ENCODE measurements around the gene CKS2. TPM values are rescaled to one million over a fixed set of nuclear protein-coding genes. Genes with fewer than 3 reads are reported as not detected.

The CKS2 gene
- total and polyA plus RNA-seq, 2 of the 4 experiments (the other 2 are of a cell fraction): 192 to 261 TPM

DNA sequence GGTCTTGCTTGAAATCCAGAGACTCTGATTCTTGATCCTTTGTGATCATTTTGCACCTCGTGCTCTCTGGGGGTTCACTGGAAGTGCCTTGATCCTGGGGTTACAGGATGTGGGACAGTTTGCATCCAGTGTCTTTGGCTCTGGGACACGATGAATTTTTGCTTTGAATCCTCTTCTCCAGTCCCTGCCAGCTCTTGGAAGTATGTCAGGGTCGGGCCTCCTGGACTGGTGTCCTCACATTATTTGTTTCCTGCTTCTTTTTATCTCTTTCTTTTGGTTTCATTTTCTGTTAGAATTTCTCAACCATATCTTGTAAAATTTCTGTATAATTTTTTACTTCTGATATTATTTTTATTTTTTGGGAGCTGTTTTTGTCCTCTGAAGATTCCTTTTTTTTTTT lies 41.5 kb downstream of the CKS2 start:
- Histone ChIP-seq H4K20me1 (ENCODE audit: insufficient read depth, low read length) (no peaks in the 10 kb centered on the region; the same call in 1 of the 2 replicates), H3K9ac (ENCODE audit: low read depth, low read length) (no peak overlapping the region), H4K8ac (ENCODE audit: low read depth in 2 of 2, low read length in 2 of 2) (no peak overlapping the region), H3K18ac (ENCODE audit: low read depth, low read length) (no peak overlapping the region), H3K79me1 (ENCODE audit: low read depth in 1 of 2, low read length in 2 of 2) (peaks cover 4 to 20% of the 10 kb centered on the region in 2 experiments; a peak in 3 of 4 replicates), H3K23ac (ENCODE audit: low read depth, low read length) (no peak overlapping the region), H4K5ac (ENCODE audit: low read depth, low read length) (no peak overlapping the region), H3K4me3 (ENCODE audit: insufficient read depth, low read depth, low read length) (no peak overlapping the region), H3K4me2 (ENCODE audit: low read depth, low read length) (no peak overlapping the region), H2BK5ac (ENCODE audit: low read depth, low read length, poor library complexity, severe bottlenecking) (no peak overlapping the region), H2BK20ac (ENCODE audit: low read depth, low read length) (no peak overlapping the region), H3K9me1 (ENCODE audit: insufficient read depth, low read length) (peaks cover 3% of the 10 kb centered on the region; the same call in 1 of the 2 replicates), H4K91ac (ENCODE audit: insufficient read depth, low read depth, low read length) (no peak overlapping the region), H2AK5ac (ENCODE audit: low read depth, low read length) (no peak overlapping the region), H2AK9ac (replicated peaks; ENCODE audit: low read depth, low read length, poor library complexity) (no peak overlapping the region), H2BK120ac (ENCODE audit: low read depth, low read length) (no peak overlapping the region), H2AFZ (replicated peaks; ENCODE audit: low read length, poor library complexity) (no peak overlapping the region), H3K27me3 (ENCODE audit: control insufficient read depth, insufficient read depth, low read length) (no peaks in the 10 kb centered on the region), H3K14ac (replicated peaks; ENCODE audit: low read depth, low read length) (no peak overlapping the region), H2BK15ac (ENCODE audit: low read depth, low read length) (no peak overlapping the region), H3K9me3 (ENCODE audit: control insufficient read depth, insufficient read depth, low read length) (no peaks in the 10 kb centered on the region), H3K27ac (ENCODE audit: insufficient read depth, low read length) (no peak overlapping the region), H3K36me3 (ENCODE audit: control insufficient read depth, insufficient read depth, low read length) (peaks cover 69% of the 10 kb centered on the region), H3K56ac (ENCODE audit: extremely low read depth, insufficient read depth, low read length) (no peak overlapping the region), H3K4ac (ENCODE audit: low read depth, low read length) (no peak overlapping the region), H3K4me1 (ENCODE audit: control insufficient read depth, insufficient read depth, low read length) (peaks cover 5% of the 10 kb centered on the region; the same call in 1 of the 2 replicates)
- intact Hi-C loops (cut with micrococcal nuclease): no loop called here
- BruUV-seq (replicated peaks): no TSS peak
- ChIA-PET CTCF (interaction anchor here (0.6 to 1.0 kb wide), 2 partner anchors 151 to 242 kb away, joined by 3 read pairs; no protein-coding TSS in a partner anchor), POLR2A (ENCODE audit: unreplicated experiment) (no interaction called here)
- in situ Hi-C loops (cut with MboI; ENCODE audit: low sequenced_read_pairs): no loop called here
- DNase-seq (no peak), ATAC-seq (ENCODE audit: low read depth) (no peak)
- 88% methylated on average over 1 of the region's 3 CpGs; no CpG with 5 or more reads in 1 of the 2 experiments for WGBS, 2 experiments (ENCODE audit: extremely low coverage in 2 of 2, insufficient read length in 1 of 2)
- dilution Hi-C loops (cut with HindIII; ENCODE audit: low sequenced_read_pairs, unreplicated experiment): no loop called here
- TF ChIP-seq CHD1 (IDR thresholded peaks at IDR 0.05; ENCODE audit: low read depth, low read length): no peak
- TF ChIP-seq BHLHE40 (IDR thresholded peaks at IDR 0.05; ENCODE audit: low read depth, low read length): no peak
- no peak for TF ChIP-seq POLR2A (IDR thresholded peaks at IDR 0.05; ENCODE audit: low read depth, low read length)
- TF ChIP-seq, protein P1, sequence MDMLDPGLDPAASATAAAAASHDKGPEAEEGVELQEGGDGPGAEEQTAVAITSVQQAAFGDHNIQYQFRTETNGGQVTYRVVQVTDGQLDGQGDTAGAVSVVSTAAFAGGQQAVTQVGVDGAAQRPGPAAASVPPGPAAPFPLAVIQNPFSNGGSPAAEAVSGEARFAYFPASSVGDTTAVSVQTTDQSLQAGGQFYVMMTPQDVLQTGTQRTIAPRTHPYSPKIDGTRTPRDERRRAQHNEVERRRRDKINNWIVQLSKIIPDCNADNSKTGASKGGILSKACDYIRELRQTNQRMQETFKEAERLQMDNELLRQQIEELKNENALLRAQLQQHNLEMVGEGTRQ (IDR thresholded peaks at IDR 0.05; ENCODE audit: low read depth, low read length): no peak
- TF ChIP-seq FOS (IDR thresholded peaks at IDR 0.05; ENCODE audit: low read depth, low read length): no peak
- no peak for TF ChIP-seq RAD21 (IDR thresholded peaks at IDR 0.05; ENCODE audit: low read length)
- TF ChIP-seq RFX5 (IDR thresholded peaks at IDR 0.05; ENCODE audit: low read depth, low read length): no peak
- no peak for TF ChIP-seq NFE2L2 (IDR thresholded peaks at IDR 0.05; ENCODE audit: low read depth, low read length)
- TF ChIP-seq MXI1 (IDR thresholded peaks at IDR 0.05; ENCODE audit: borderline replicate concordance, low read depth, low read length): no peak

Data from IMR-90 (cell line).